ENCODE measurements around the gene PYY. TPM values are rescaled to one million over a fixed set of nuclear protein-coding genes. Genes with fewer than 3 reads are reported as not detected.

PYY gene
- total RNA-seq, 1 donor from 2014 or later: not detected

DNA sequence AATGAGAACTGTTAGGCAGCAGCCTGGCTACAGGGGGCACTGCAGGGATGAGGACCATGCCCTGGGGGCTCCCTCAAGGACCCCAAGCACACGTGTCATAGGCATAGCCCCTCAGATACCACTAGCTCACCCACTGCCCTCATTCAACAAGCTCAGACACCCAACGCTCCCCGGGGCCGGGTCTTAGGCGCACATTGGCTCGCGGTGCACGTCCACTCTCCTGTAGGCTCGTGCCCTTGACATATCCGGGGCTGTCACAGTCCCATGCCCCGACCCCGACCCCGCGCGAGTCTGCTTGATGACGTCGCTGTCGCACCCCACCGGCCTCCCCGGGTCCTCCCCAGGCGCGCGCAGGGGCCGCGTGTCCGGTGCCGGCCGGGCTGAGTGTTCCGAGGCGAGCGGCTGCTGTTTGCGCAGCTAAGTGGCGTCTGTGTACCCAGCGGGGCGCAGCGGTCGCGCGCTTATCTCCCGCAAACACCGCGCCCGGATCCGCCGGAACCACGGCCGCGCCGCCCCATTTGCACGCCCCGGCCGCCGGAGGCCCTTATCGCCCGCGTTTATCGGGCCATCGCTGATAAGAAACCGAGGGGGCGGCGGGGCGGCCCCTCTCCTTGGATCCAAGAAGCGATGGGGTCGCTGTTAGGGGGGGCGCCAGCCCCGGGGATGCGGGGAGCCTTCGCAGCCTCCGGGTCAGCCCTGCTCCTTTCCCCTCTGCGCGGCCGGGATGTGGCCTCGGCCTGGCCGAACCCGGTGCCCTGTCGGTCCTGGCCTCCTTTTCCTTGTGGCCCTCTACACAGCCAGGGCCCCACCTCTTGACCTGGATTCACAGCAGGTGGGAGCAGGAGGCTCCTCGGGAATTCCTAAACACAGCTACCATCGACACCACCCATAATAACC lies 30.0 kb upstream of the PYY start:
- Mint-ChIP-seq H3K4me1 (peaks cover 1% of the 10 kb centered on the region), H3K36me3 (ENCODE audit: low read depth) (no peaks in the 10 kb centered on the region), H3K4me3 (no peak overlapping the region), H3K9me3 (no peaks in the 10 kb centered on the region), H3K27me3 (peaks cover 44% of the 10 kb centered on the region), H3K27ac (no peak overlapping the region)
- intact Hi-C loops (cut with micrococcal nuclease): no loop called here
- TF ChIP-seq, protein P1, sequence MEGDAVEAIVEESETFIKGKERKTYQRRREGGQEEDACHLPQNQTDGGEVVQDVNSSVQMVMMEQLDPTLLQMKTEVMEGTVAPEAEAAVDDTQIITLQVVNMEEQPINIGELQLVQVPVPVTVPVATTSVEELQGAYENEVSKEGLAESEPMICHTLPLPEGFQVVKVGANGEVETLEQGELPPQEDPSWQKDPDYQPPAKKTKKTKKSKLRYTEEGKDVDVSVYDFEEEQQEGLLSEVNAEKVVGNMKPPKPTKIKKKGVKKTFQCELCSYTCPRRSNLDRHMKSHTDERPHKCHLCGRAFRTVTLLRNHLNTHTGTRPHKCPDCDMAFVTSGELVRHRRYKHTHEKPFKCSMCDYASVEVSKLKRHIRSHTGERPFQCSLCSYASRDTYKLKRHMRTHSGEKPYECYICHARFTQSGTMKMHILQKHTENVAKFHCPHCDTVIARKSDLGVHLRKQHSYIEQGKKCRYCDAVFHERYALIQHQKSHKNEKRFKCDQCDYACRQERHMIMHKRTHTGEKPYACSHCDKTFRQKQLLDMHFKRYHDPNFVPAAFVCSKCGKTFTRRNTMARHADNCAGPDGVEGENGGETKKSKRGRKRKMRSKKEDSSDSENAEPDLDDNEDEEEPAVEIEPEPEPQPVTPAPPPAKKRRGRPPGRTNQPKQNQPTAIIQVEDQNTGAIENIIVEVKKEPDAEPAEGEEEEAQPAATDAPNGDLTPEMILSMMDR (IDR thresholded peaks at IDR 0.05): no peak
- ChIA-PET POLR2A (interaction anchor here (1.0 kb wide), 1 partner anchor 370 kb away, joined by 3 read pairs; no protein-coding TSS in a partner anchor), CTCF (interaction anchor here (1.6 kb wide), 1 partner anchor 132 kb away, joined by 3 read pairs; no protein-coding TSS in a partner anchor)
- ATAC-seq (ENCODE audit: low read depth): no peak
- no peak for DNase-seq

DNA sequence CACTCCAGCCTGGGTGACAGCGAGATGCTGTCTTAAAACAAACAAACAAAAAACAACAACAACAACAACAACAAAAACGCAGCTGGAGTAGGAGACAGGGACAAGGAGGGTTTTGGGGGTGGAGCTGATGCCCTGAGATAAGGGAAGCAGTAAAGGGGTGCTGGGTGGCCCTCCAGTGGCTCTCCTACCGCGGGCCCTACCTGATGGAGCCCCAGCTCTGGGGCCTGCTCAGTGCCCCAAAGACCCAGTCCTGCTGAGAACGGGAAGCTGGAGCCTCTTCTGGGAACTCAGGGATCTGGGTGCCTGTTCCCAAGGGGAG lies 29.4 kb upstream of the PYY start:
- intact Hi-C loops (cut with micrococcal nuclease): no loop called here
- H3K36me3 Mint-ChIP-seq (ENCODE audit: low read depth): no peaks in the 10 kb centered on the region
- ChIA-PET POLR2A (interaction anchor here (1.0 kb wide), 1 partner anchor 371 kb away, joined by 3 read pairs; no protein-coding TSS in a partner anchor), CTCF (interaction anchor here (1.6 kb wide), 1 partner anchor 133 kb away, joined by 3 read pairs; no protein-coding TSS in a partner anchor)
- TF ChIP-seq, protein P1 (IDR thresholded peaks at IDR 0.05): no peak
- H3K4me1 Mint-ChIP-seq: peaks cover 1% of the 10 kb centered on the region
- no peak overlapping the region for H3K4me3 Mint-ChIP-seq
- H3K9me3 Mint-ChIP-seq: no peaks in the 10 kb centered on the region
- no peak for ATAC-seq (ENCODE audit: low read depth)
- H3K27me3 Mint-ChIP-seq: peaks cover 41% of the 10 kb centered on the region
- DNase-seq: no peak
- no peak overlapping the region for H3K27ac Mint-ChIP-seq

DNA sequence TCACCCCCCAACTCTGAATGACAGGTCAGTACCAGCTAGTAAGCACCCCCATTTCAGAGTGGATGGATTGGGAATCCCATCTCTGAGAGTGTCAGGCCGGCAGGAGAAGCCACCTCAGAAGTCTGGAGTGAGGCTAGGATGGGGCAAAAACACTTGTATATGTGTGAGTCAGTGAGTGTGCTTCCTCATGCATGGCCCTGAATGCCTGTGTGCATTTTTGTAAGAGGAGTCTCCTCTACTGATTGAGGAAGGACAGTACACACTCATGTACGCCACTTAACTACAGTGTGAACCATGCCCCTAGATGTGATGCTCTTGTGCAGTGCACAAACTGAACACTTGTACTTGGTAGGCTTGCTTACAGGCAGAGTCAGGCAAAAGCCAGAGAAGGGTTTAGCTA lies 28.4 kb upstream of the PYY start:
- no peak overlapping the region for H3K4me3 Mint-ChIP-seq
- ChIA-PET POLR2A (interaction anchor here (0.5 kb wide), 1 partner anchor 675 kb away, joined by 6 read pairs; no protein-coding TSS in a partner anchor), CTCF (interaction anchor here (1.6 kb wide), 2 partner anchors 38 to 134 kb away, joined by 3 to 4 read pairs; no protein-coding TSS in a partner anchor)
- TF ChIP-seq, protein P1 (IDR thresholded peaks at IDR 0.05): no peak
- no peak for ATAC-seq (ENCODE audit: low read depth)
- DNase-seq: no peak
- H3K9me3 Mint-ChIP-seq: no peaks in the 10 kb centered on the region
- intact Hi-C loops (cut with micrococcal nuclease): no loop called here
- H3K36me3 Mint-ChIP-seq (ENCODE audit: low read depth): no peaks in the 10 kb centered on the region
- H3K27me3 Mint-ChIP-seq: peaks cover 31% of the 10 kb centered on the region
- no peak overlapping the region for H3K27ac Mint-ChIP-seq
- peaks cover 1% of the 10 kb centered on the region for H3K4me1 Mint-ChIP-seq

DNA sequence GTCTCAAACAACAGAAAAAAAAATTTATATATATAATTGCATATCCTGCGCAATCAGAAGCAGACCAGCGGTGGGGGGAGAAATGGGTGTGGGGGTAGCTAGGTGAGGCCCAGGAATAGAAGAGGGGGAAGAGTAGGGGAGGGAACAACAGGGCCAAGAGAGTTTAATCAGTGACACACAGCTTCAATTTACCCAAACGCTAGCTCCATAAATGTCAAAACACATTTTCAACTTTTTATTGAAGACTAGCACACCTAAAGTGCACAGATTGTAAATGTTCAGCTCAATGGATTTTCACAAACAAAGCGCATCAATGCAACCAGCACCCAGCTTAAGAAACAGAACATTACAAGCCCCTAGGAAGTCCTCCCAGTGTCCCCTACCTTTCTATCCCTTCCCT lies 25.9 kb upstream of the PYY start:
- Mint-ChIP-seq H3K27me3 (peaks cover 23% of the 10 kb centered on the region), H3K36me3 (ENCODE audit: low read depth) (no peaks in the 10 kb centered on the region), H3K4me1 (peaks cover 1% of the 10 kb centered on the region), H3K27ac (no peak overlapping the region), H3K9me3 (no peaks in the 10 kb centered on the region), H3K4me3 (no peak overlapping the region)
- POLR2A ChIA-PET: no interaction called here
- intact Hi-C loops (cut with micrococcal nuclease): no loop called here
- CTCF ChIA-PET: interaction anchor here (1.0 kb wide), 1 partner anchor 36 kb away, joined by 4 read pairs; no protein-coding TSS in a partner anchor
- ATAC-seq (ENCODE audit: low read depth): no peak
- TF ChIP-seq, protein P1 (IDR thresholded peaks at IDR 0.05): no peak
- DNase-seq: no peak

DNA sequence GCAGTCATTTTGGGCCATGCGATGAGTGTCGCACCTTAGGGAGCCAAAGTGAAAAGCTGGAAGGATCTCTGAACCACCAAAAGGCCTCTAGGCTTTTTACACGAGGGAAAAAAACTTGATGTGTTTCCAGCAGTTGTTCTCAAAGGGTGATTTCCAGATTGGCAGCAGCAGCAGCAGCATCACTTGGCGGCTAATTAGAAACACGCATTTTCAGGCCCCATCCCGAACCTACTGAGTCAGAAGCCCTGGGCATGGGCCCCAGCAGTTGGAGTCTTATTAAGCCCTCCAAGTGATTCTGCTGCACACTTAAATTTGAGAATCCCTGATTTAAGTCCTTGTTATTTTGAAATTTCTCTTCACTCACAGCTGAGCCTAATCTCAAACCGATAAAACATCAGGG lies 25.3 kb upstream of the PYY start:
- ChIA-PET POLR2A (no interaction called here), CTCF (interaction anchor here (0.6 to 1.0 kb wide), 2 partner anchors 35 to 213 kb away, joined by 3 to 4 read pairs; no protein-coding TSS in a partner anchor)
- no peaks in the 10 kb centered on the region for H3K9me3 Mint-ChIP-seq

More for the DNA sequence above, 25.3 kb upstream of the PYY start:
- no peak for ATAC-seq (ENCODE audit: low read depth)
- DNase-seq: no peak
- intact Hi-C loops (cut with micrococcal nuclease): no loop called here
- peaks cover 1% of the 10 kb centered on the region for H3K4me1 Mint-ChIP-seq
- peaks cover 22% of the 10 kb centered on the region for H3K27me3 Mint-ChIP-seq
- H3K4me3 Mint-ChIP-seq: no peak overlapping the region
- H3K36me3 Mint-ChIP-seq (ENCODE audit: low read depth): no peaks in the 10 kb centered on the region
- TF ChIP-seq, protein P1 (IDR thresholded peaks at IDR 0.05): no peak
- no peak overlapping the region for H3K27ac Mint-ChIP-seq
